ENCODE results near the gene LBX2. TPM values are rescaled to one million over a fixed set of nuclear protein-coding genes. Genes with fewer than 3 reads are reported as not detected.

The LBX2 gene
- total RNA-seq, 4 donors from 2014 or later: 0.80 to 3.8 (median 1.6) TPM; not detected in 1

DNA sequence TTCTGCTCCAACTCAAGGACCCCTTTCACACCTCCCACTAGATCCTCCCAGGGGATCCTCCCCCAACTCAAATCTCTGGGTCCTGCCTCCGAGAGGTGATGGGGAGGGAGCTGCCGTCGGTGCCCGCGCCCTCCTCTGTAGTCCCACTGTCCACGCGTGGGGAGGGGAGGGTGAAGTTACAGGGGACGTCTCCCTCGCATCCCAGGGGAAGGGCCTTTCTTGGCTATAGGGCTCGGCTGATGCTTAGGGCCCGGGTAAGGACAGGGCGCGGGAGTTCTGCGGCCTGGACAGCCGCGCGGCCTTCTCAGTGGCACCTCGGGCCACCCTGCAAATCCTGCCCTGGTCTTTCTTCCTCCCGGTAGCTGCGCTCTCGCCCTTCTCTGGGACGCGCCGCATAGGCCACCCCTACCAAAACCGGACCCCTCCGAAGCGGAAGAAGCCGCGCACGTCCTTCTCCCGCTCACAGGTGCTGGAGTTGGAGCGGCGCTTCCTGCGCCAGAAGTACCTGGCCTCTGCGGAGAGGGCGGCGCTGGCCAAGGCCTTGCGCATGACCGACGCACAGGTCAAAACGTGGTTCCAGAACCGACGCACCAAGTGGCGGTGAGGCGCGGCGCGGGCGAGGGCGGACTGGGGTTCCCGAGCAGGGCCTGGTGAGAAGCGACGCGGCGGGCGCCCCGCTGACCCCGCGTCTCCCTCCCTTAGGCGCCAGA is 16.0 kb upstream of the LBX2 start:
- peaks cover 100% of the 10 kb centered on the region for H3K27me3 ChIP-seq
- peak overlapping the region in 2 of 4 donors; percentile 28 to 39 for H3K4me3 ChIP-seq
- in situ Hi-C loops (cut with MboI; ENCODE audit: low pct_ligation_motif_present in 1 of 4, low pct_unique_long_range_greater_than_20kb in 1 of 4, low sequenced_read_pairs in 3 of 4) (no loop called here), intact Hi-C loops (cut with DNase I; ENCODE audit: low total_unique reads) (no loop called here)
- no peaks in the 10 kb centered on the region for H3K36me3 ChIP-seq
- no peaks in the 10 kb centered on the region for H3K9me3 ChIP-seq
- no peak overlapping the region for H3K27ac ChIP-seq
- TF ChIP-seq POLR2A (IDR thresholded peaks at IDR 0.05) (no peak), EP300 (IDR thresholded peaks at IDR 0.05; ENCODE audit: low read depth) (no peak), POLR2AphosphoS5 (IDR thresholded peaks at IDR 0.05) (no peak)
- TF ChIP-seq, protein P1, sequence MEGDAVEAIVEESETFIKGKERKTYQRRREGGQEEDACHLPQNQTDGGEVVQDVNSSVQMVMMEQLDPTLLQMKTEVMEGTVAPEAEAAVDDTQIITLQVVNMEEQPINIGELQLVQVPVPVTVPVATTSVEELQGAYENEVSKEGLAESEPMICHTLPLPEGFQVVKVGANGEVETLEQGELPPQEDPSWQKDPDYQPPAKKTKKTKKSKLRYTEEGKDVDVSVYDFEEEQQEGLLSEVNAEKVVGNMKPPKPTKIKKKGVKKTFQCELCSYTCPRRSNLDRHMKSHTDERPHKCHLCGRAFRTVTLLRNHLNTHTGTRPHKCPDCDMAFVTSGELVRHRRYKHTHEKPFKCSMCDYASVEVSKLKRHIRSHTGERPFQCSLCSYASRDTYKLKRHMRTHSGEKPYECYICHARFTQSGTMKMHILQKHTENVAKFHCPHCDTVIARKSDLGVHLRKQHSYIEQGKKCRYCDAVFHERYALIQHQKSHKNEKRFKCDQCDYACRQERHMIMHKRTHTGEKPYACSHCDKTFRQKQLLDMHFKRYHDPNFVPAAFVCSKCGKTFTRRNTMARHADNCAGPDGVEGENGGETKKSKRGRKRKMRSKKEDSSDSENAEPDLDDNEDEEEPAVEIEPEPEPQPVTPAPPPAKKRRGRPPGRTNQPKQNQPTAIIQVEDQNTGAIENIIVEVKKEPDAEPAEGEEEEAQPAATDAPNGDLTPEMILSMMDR (IDR thresholded peaks at IDR 0.05): no peak
- WGBS, 2 donors (ENCODE audit: low coverage in 1 of 2): 24% methylated on average over 56 of the region's 60 CpGs; no CpG with 5 or more reads in 1 of the 2 donors
- peaks cover 8 to 30% (median 27%) of the 10 kb centered on the region in 4 donors for H3K4me1 ChIP-seq
- DNase-seq: no peak

DNA sequence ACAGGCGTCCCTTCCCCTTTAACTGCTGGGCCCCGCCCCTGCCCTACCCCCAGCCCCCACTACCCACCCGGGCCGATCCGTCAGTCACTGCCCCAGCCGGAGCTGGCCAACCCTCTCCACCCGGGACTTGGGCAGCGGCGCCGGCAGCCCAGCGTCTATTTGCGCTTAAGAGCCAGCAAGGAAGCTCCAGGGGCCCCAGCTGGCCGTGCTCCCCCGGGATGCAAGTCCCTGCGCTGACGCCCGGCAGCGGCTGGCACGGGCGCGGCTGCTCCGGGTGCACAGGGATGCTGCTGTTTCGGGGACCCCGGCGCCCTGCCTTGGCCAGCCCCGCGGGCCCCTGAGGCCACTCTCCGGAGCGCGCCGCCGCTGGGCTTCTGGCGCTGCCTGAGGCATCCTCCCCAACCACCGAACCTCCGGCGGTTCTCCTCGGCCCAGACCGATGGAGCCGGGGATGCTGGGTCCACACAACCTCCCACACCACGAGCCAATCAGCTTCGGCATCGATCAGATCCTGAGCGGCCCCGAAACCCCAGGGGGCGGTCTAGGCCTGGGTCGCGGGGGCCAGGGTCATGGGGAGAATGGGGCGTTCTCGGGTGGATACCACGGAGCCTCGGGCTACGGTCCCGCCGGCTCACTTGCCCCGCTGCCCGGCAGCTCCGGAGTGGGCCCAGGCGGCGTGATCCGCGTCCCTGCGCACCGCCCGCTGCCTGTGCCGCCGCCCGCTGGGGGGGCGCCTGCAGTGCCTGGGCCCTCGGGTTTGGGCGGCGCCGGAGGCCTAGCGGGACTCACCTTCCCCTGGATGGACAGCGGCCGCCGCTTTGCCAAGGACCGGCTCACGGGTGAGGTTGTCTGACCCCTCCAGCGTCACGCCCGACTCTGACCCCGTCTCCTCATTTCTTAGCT is 15.2 kb upstream of the LBX2 start, which contains the start of gene TLX2:
TLX2 (plus strand) TSS at position 83 of the 903 bp plus-strand sequence; CDS start at position 440, 357 bp downstream.
- Histone ChIP-seq H3K4me3 (peak within 1 kb of the TSS in 1 of 4 donors; percentile 28), H3K9me3 (no peaks in the 10 kb centered on the region), H3K27me3 (peaks cover 100% of the 10 kb centered on the region), H3K4me1 (peaks cover 8 to 30% (median 27%) of the 10 kb centered on the region in 4 donors), H3K36me3 (no peaks in the 10 kb centered on the region), H3K27ac (no peak within 1 kb of the TSS)
- DNase-seq: no peak
- intact Hi-C loops (cut with DNase I; ENCODE audit: low total_unique reads) (no loop called here), in situ Hi-C loops (cut with MboI; ENCODE audit: low pct_ligation_motif_present in 1 of 4, low pct_unique_long_range_greater_than_20kb in 1 of 4, low sequenced_read_pairs in 3 of 4) (no loop called here)
- 3% methylated on average over 46 of the region's 82 CpGs; no CpG with 5 or more reads in 1 of the 2 donors for WGBS, 2 donors (ENCODE audit: low coverage in 1 of 2)
- TF ChIP-seq POLR2A (IDR thresholded peaks at IDR 0.05) (no peak), POLR2AphosphoS5 (IDR thresholded peaks at IDR 0.05) (no peak), EP300 (IDR thresholded peaks at IDR 0.05; ENCODE audit: low read depth) (no peak)
- TF ChIP-seq, protein P1 (IDR thresholded peaks at IDR 0.05): no peak

DNA sequence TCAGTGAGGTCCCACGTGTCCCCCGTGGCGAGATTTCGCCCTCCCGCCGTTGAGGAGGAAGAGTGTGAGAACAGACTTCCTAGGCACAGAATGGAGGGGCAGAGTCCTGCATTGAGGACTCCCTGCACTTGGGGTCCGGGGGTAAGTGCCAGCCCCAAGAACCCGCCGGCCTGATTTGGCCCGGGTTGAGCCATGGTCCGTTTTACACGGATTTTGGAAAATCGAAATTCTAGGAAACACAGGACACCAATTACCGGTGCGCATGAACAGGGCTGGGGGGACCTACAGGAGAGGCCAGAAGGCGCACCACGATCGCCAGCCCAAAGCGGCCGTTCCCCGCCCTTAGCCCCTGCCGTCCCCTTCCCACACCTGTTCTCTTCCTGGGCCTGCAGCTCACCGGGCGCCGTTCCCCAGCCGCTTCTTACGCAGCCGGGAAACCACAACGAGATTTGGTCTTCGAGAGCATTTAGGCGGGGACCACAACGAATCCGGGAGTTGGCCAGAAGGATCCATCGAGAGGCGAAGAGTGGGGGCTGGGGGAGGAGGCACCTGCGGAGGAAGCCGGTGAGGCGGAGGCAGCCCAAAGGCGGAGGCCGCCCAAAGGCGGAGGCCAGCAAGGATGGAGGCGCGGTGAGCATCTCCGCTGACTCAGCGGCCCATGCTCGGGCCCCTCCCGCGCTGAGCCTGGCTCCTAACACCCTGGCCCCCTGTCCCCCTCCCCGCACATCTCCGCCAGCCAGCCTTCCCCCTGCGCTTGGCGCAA is 14.4 kb upstream of the LBX2 start:
- in situ Hi-C loops (cut with MboI; ENCODE audit: low pct_ligation_motif_present in 1 of 4, low pct_unique_long_range_greater_than_20kb in 1 of 4, low sequenced_read_pairs in 3 of 4): no loop called here
- H3K4me3 ChIP-seq: peak overlapping the region in 1 of 4 donors; percentile 28

More for the DNA sequence above, 14.4 kb upstream of the LBX2 start:
- Histone ChIP-seq H3K36me3 (no peaks in the 10 kb centered on the region), H3K27me3 (peaks cover 100% of the 10 kb centered on the region), H3K4me1 (peaks cover 8 to 30% (median 27%) of the 10 kb centered on the region in 4 donors), H3K27ac (no peak overlapping the region), H3K9me3 (no peaks in the 10 kb centered on the region)
- intact Hi-C loops (cut with DNase I; ENCODE audit: low total_unique reads): no loop called here
- TF ChIP-seq, protein P1 (IDR thresholded peaks at IDR 0.05): no peak
- no peak for TF ChIP-seq POLR2A (IDR thresholded peaks at IDR 0.05)
- peak in 2 of 3 donors; percentile 80 to 86 for TF ChIP-seq POLR2AphosphoS5 (IDR thresholded peaks at IDR 0.05)
- TF ChIP-seq EP300 (IDR thresholded peaks at IDR 0.05; ENCODE audit: low read depth): no peak
- no peak for DNase-seq
- WGBS, 2 donors (ENCODE audit: low coverage in 1 of 2): 11% methylated on average over 48 of the region's 52 CpGs; no CpG with 5 or more reads in 1 of the 2 donors

Data from transverse colon (tissue), 4 donors.